ENCODE measurements around the gene FAM219B.

FAM219B gene

GRCh38 chr15:74867466-74868038 is 39.1 kb downstream of the FAM219B start:
- TF ChIP-seq CTCF (IDR thresholded peaks at IDR 0.05; ENCODE audit: control insufficient read depth, extremely low read depth, insufficient read depth), result no peak
- DNase-seq (ENCODE audit: low read depth), result no peak
- H3K4me3 ChIP-seq (ENCODE audit: low read depth, low read length), result no peak overlapping the region

- H3K4me3 ChIP-seq (ENCODE audit: low read depth, low read length), result no peak overlapping the region
- TF ChIP-seq CTCF (IDR thresholded peaks at IDR 0.05; ENCODE audit: control insufficient read depth, extremely low read depth, insufficient read depth), result no peak
- DNase-seq (ENCODE audit: low read depth), result no peak
Observed at GRCh38 chr15:74866090-74866489, 40.6 kb downstream of the FAM219B start.

- no peak overlapping the region for H3K4me3 ChIP-seq (ENCODE audit: low read depth, low read length)
- no peak for TF ChIP-seq CTCF (IDR thresholded peaks at IDR 0.05; ENCODE audit: control insufficient read depth, extremely low read depth, insufficient read depth)
- DNase-seq (ENCODE audit: low read depth), result no peak
Observed at GRCh38 chr15:74865316-74865715, 41.3 kb downstream of the FAM219B start.

GRCh38 chr15:74864296-74864695 is 42.4 kb downstream of the FAM219B start:
- H3K4me3 ChIP-seq (ENCODE audit: low read depth, low read length), result no peak overlapping the region
- DNase-seq (ENCODE audit: low read depth), result no peak
- TF ChIP-seq CTCF (IDR thresholded peaks at IDR 0.05; ENCODE audit: control insufficient read depth, extremely low read depth, insufficient read depth), result no peak

- DNase-seq (ENCODE audit: low read depth), result no peak
- TF ChIP-seq CTCF (IDR thresholded peaks at IDR 0.05; ENCODE audit: control insufficient read depth, extremely low read depth, insufficient read depth), result no peak
Observed at GRCh38 chr15:74863239-74864056, 43.2 kb downstream of the FAM219B start.

GRCh38 chr15:74858369-74858740 is 48.3 kb downstream of the FAM219B start:
- H3K4me3 ChIP-seq (ENCODE audit: low read depth, low read length), result no peak overlapping the region
- TF ChIP-seq CTCF (IDR thresholded peaks at IDR 0.05; ENCODE audit: control insufficient read depth, extremely low read depth, insufficient read depth), result no peak
- DNase-seq (ENCODE audit: low read depth), result no peak

More at GRCh38 chr15:74863239-74864056, 43.2 kb downstream of the FAM219B start:
- no peak overlapping the region for H3K4me3 ChIP-seq (ENCODE audit: low read depth, low read length)

All from LNCaP clone FGC (cell line).